DMS153 (cell line): ENCODE results near the gene NAP1L4.
A peak's percentile ranks its signal among the peaks of the same experiment; 100 is the strongest.

ENCODE experiments used
- DNase-seq: peaks from one replicate; lab custom pipeline; 2025; lab: John Stamatoyannopoulos, UW

NAP1L4 gene

GRCh38 chr11:2904153-2905052, 87.7 kb downstream of the NAP1L4 start:
- no peak for DNase-seq

- no peak for DNase-seq
Observed at GRCh38 chr11:2903672-2904011, 88.5 kb downstream of the NAP1L4 start.

GRCh38 chr11:2902784-2903671, 89.1 kb downstream of the NAP1L4 start:
- DNase-seq: no peak

GRCh38 chr11:2901854-2902783, 90.0 kb downstream of the NAP1L4 start:
- peak; percentile 92 for DNase-seq

GRCh38 chr11:2901196-2901796, 90.8 kb downstream of the NAP1L4 start:
- DNase-seq: no peak

- DNase-seq: no peak
Observed at GRCh38 chr11:2899080-2899783, 92.9 kb downstream of the NAP1L4 start.

GRCh38 chr11:2898366-2899079, 93.6 kb downstream of the NAP1L4 start:
- DNase-seq: peak; percentile 76

GRCh38 chr11:2897048-2897447, 95.1 kb downstream of the NAP1L4 start:
- no peak for DNase-seq

GRCh38 chr11:2896047-2896446, 96.1 kb downstream of the NAP1L4 start:
- no peak for DNase-seq
